DND-41 (cell line): ENCODE measurements around the gene TRIM72.

Experiments
- ATAC-seq: fragments of 200-7000 bp; cut with Tn5 transposase; 3 replicates; pipeline ENCODE4 v1.9.1; 2021; ENCODE audit warnings: low read depth; ENCODE audit not compliant: insufficient read depth
- DNase-seq: peaks from one replicate; pipeline ENCODE4 v3.0.0-alpha.2; 2020
- H2AFZ ChIP-seq: 2 replicates; pipeline ENCODE4 v1.6.0; 2012; ENCODE audit warnings: low read depth, low read length
- H3K27ac ChIP-seq: 2 replicates; pipeline ENCODE4 v1.5.1; 2012; ENCODE audit warnings: low read length, inconsistent platforms
- H3K27me3 ChIP-seq: fragments of 200-600 bp; sonication (generic); 2 replicates; pipeline ENCODE4 v1.6.0; 2012; ENCODE audit warnings: low read length, mild to moderate bottlenecking, inconsistent platforms; ENCODE audit not compliant: insufficient read depth, poor library complexity
- H3K36me3 ChIP-seq: 2 replicates; pipeline ENCODE4 v1.5.1; 2012; ENCODE audit warnings: low read length, inconsistent platforms; ENCODE audit not compliant: insufficient read depth
- H3K4me1 ChIP-seq: 2 replicates; pipeline ENCODE4 v1.5.1; 2012; ENCODE audit warnings: mild to moderate bottlenecking, low read length; ENCODE audit not compliant: insufficient read depth
- H3K4me2 ChIP-seq: 2 replicates; pipeline ENCODE4 v1.6.0; 2012; ENCODE audit warnings: mild to moderate bottlenecking, moderate library complexity, low read length, inconsistent platforms; ENCODE audit not compliant: insufficient read depth
- H3K4me3 ChIP-seq, 2 experiments: fragments of 200-600 bp in 1 of 2; shearing (Covaris generic) in 1 of 2; 2 replicates each; pipeline ENCODE4 v1.5.1; 2012 to 2016; ENCODE audit warnings: inconsistent platforms in 2 of 2, low read length in 2 of 2, mild to moderate bottlenecking in 2 of 2, low read depth in 1 of 2, moderate library complexity in 1 of 2
- H3K79me2 ChIP-seq: 2 replicates; pipeline ENCODE4 v1.6.0; 2012; ENCODE audit warnings: low read length, inconsistent platforms; ENCODE audit not compliant: insufficient read depth
- H3K9ac ChIP-seq: 2 replicates; pipeline ENCODE4 v1.6.0; 2012; ENCODE audit warnings: low read depth, mild to moderate bottlenecking, inconsistent platforms, low read length, moderate library complexity
- H3K9me3 ChIP-seq: 2 replicates; pipeline ENCODE4 v1.5.1; 2012; ENCODE audit warnings: low read length, moderate library complexity, mild to moderate bottlenecking, inconsistent platforms; ENCODE audit not compliant: insufficient read depth, severe bottlenecking
- H4K20me1 ChIP-seq: 2 replicates; pipeline ENCODE4 v1.6.0; 2012; ENCODE audit warnings: low read length; ENCODE audit not compliant: insufficient read depth
- CTCF ChIP-seq: IDR thresholded peaks from 2 replicates; pipeline ENCODE4 v1.5.1; 2012; ENCODE audit warnings: borderline replicate concordance, low read length, moderate library complexity, mild to moderate bottlenecking; ENCODE audit not compliant: poor library complexity, severe bottlenecking; ENCODE audit errors: extremely low read depth
- EZH2 ChIP-seq: IDR thresholded peaks from 3 replicates; pipeline ENCODE4 v1.6.1; 2012; ENCODE audit warnings: borderline replicate concordance, low read depth, mild to moderate bottlenecking, moderate library complexity, low read length, inconsistent platforms; ENCODE audit not compliant: severe bottlenecking

The TRIM72 gene

GRCh38 chr16:31214708-31215286, 878 bp downstream of the TRIM72 start:
- H3K9ac ChIP-seq, result no peak overlapping the region
- no peaks in the 10 kb centered on the region for H3K27me3 ChIP-seq
- no peak overlapping the region for H3K27ac ChIP-seq
- H3K9me3 ChIP-seq, result no peaks in the 10 kb centered on the region
- H3K4me1 ChIP-seq, result no peaks in the 10 kb centered on the region
- H2AFZ ChIP-seq, result no peak overlapping the region
- TF ChIP-seq CTCF (no peak), EZH2 (no peak)
- DNase-seq (no peak), ATAC-seq (no peak)
- H3K4me2 ChIP-seq, result no peak overlapping the region
- H4K20me1 ChIP-seq, result no peaks in the 10 kb centered on the region
- no peaks in the 10 kb centered on the region for H3K36me3 ChIP-seq
- no peak overlapping the region for H3K4me3 ChIP-seq
- H3K79me2 ChIP-seq, result no peaks in the 10 kb centered on the region

- Histone ChIP-seq H3K79me2 (no peaks in the 10 kb centered on the region), H3K9ac (no peak overlapping the region), H3K36me3 (no peaks in the 10 kb centered on the region), H2AFZ (no peak overlapping the region), H3K27me3 (no peaks in the 10 kb centered on the region), H4K20me1 (no peaks in the 10 kb centered on the region), H3K27ac (no peak overlapping the region), H3K4me1 (no peaks in the 10 kb centered on the region), H3K4me3 (no peak overlapping the region), H3K4me2 (no peak overlapping the region), H3K9me3 (no peaks in the 10 kb centered on the region)
- TF ChIP-seq EZH2 (no peak), CTCF (no peak)
- DNase-seq (no peak), ATAC-seq (no peak)
Measured at GRCh38 chr16:31215287-31216162, 1.6 kb downstream of the TRIM72 start.

GRCh38 chr16:31216422-31217135, 2.7 kb downstream of the TRIM72 start, which contains the start of gene PYDC1:
TSS of gene PYDC1 (minus strand) at chr16:31217135. CDS start at chr16:31217028, 107 bp downstream.
- no peak within 1 kb of the TSS for H3K4me3 ChIP-seq
- no peak within 1 kb of the TSS for H2AFZ ChIP-seq
- no peaks in the 10 kb centered on the region for H3K36me3 ChIP-seq
- DNase-seq (no peak), ATAC-seq (no peak)
- peaks cover 7% of the 10 kb centered on the region for H3K27me3 ChIP-seq
- H3K9me3 ChIP-seq, result no peaks in the 10 kb centered on the region
- H3K79me2 ChIP-seq, result no peaks in the 10 kb centered on the region
- H4K20me1 ChIP-seq, result no peaks in the 10 kb centered on the region
- TF ChIP-seq CTCF (no peak), EZH2 (no peak)
- H3K9ac ChIP-seq, result no peak within 1 kb of the TSS
- no peak within 1 kb of the TSS for H3K27ac ChIP-seq
- H3K4me1 ChIP-seq, result no peaks in the 10 kb centered on the region
- H3K4me2 ChIP-seq, result no peak within 1 kb of the TSS
